Peyer's patch (tissue), 4 donors: ENCODE data around the gene ZNF516. TPM values are rescaled to one million over a fixed set of nuclear protein-coding genes. Genes with fewer than 3 reads are reported as not detected.
A peak's percentile ranks its signal among the peaks of the same experiment; 100 is the strongest.

Experiments
- DNase-seq, 3 donors: peaks; one replicate each; pipeline ENCODE4 v3.0.0-alpha.2; 2017 to 2019
- H3K27ac ChIP-seq, 4 donors: fragments of 200-600 bp; sonication (generic); one replicate each; pipeline ENCODE4 v1.5.1; 2016 to 2019
- H3K27me3 ChIP-seq, 2 donors: fragments of 200-600 bp; sonication (generic); one replicate each; pipeline ENCODE4 v1.5.1; 2019
- H3K36me3 ChIP-seq, 3 donors: fragments of 200-600 bp; sonication (generic); one replicate each; pipeline ENCODE4 v1.5.1; 2016 to 2019
- H3K4me1 ChIP-seq, 4 donors: fragments of 200-600 bp; sonication (generic); one replicate each; pipeline ENCODE4 v1.5.1; 2016 to 2019
- H3K4me3 ChIP-seq, 4 donors: fragments of 200-600 bp; sonication (generic); 1 replicate in 3 of 4; 2 replicates in 1 of 4; pipeline ENCODE4 v1.5.1; 2016 to 2019; ENCODE audit warnings: mild to moderate bottlenecking in 1 of 4
- H3K9me3 ChIP-seq, 4 donors: fragments of 200-600 bp; sonication (generic); one replicate each; pipeline ENCODE4 v1.5.1; 2016 to 2019; ENCODE audit warnings: mild to moderate bottlenecking in 1 of 4
- POLR2A ChIP-seq, 2 donors: fragments of 450-650 bp; IDR thresholded peaks; one replicate each; pipeline ENCODE4 v1.5.1; 2017; ENCODE audit warnings: antibody characterized with exemption in 2 of 2, mild to moderate bottlenecking in 2 of 2, moderate library complexity in 2 of 2
- total RNA-seq, 4 donors: library from RNA; depleted of rRNA; stranded (reverse); fragments of >200 nt; gene quantifications; one replicate each; pipeline ENCODE4 v1.1.0, GENCODE V29; 2016
- TF ChIP-seq, protein P1 (sequence below), 6 experiments: fragments of 450-650 bp in 4 of 6; fragments of 200-600 bp in 2 of 6; sonication (generic) in 1 of 6; IDR thresholded peaks; one replicate each; pipeline ENCODE4 v1.5.1; 2017 to 2019; ENCODE audit warnings: antibody characterized with exemption in 6 of 6, mild to moderate bottlenecking in 3 of 6, moderate library complexity in 1 of 6

The ZNF516 gene
- total RNA-seq, 4 donors from 2014 or later: 19.8 to 39.6 (median 25.7) TPM

DNA sequence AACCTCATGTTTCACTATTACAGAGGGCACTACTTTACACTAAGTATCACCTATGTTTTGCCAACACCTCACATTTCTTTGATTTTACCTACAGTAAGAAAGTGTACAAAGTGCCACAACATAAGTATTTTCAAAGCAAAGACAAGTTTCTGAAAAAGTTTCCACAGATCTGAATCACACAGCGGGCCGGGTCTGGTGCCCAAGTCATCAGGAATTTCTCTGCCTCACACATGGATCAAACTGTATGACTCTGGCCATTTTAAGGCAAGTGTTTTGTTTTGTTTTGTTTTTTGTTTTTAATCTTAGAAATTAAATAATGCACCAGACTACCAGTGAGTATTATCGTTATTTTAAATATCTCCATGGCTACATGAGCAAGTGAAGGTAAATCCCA, 73.4 kb downstream of the ZNF516 start:
- no peaks in the 10 kb centered on the region for H3K9me3 ChIP-seq
- DNase-seq: no peak
- H3K27me3 ChIP-seq: no peaks in the 10 kb centered on the region
- H3K36me3 ChIP-seq: no peaks in the 10 kb centered on the region
- no peaks in the 10 kb centered on the region for H3K4me1 ChIP-seq
- no peak for TF ChIP-seq POLR2A (IDR thresholded peaks at IDR 0.05)
- TF ChIP-seq, protein P1, sequence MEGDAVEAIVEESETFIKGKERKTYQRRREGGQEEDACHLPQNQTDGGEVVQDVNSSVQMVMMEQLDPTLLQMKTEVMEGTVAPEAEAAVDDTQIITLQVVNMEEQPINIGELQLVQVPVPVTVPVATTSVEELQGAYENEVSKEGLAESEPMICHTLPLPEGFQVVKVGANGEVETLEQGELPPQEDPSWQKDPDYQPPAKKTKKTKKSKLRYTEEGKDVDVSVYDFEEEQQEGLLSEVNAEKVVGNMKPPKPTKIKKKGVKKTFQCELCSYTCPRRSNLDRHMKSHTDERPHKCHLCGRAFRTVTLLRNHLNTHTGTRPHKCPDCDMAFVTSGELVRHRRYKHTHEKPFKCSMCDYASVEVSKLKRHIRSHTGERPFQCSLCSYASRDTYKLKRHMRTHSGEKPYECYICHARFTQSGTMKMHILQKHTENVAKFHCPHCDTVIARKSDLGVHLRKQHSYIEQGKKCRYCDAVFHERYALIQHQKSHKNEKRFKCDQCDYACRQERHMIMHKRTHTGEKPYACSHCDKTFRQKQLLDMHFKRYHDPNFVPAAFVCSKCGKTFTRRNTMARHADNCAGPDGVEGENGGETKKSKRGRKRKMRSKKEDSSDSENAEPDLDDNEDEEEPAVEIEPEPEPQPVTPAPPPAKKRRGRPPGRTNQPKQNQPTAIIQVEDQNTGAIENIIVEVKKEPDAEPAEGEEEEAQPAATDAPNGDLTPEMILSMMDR (IDR thresholded peaks at IDR 0.05): no peak
- H3K27ac ChIP-seq: no peak overlapping the region
- H3K4me3 ChIP-seq: no peak overlapping the region

DNA sequence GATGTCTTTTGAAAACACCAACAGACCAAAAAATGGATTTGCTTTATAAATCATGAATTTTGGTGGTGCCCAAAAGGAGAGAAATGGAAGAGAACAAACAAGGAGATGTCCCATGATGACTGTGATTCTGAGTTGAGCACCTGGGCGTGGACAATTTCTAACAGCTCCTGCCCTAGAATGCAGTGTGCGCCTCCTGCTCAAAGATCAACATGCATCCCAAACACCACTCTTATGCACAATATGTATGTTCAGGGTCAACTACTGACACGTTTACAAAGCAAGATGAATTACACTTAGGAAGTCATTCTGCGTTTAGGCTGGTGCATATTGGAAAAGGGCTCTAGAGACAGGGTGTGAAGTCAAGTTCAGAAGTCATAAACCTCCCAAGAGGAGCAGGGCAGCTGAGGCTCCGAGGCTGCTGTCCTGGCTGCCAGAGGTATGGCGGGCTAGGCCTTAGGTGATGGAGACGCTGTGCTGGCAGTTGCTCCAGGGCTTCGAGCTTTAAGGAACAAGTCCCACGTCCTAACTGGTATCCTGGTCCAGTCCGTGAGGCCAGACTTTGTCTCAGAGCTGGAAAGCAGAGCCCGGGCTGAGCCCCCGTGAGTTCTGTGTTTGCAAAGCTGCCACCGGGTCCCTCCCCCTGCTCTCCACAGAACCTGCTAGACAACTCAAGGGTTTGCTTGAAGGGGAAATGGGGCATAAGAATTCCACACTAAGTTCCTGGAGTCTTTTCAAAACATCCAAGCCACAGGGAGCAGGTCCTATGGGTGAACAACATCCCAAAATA, 74.0 kb downstream of the ZNF516 start:
- no peaks in the 10 kb centered on the region for H3K9me3 ChIP-seq
- no peak for TF ChIP-seq POLR2A (IDR thresholded peaks at IDR 0.05)
- TF ChIP-seq, protein P1 (IDR thresholded peaks at IDR 0.05): no peak
- H3K4me3 ChIP-seq: no peak overlapping the region
- no peaks in the 10 kb centered on the region for H3K27me3 ChIP-seq
- DNase-seq: peak in 1 of 3 donors; percentile 24
- no peaks in the 10 kb centered on the region for H3K36me3 ChIP-seq
- H3K27ac ChIP-seq: no peak overlapping the region
- no peaks in the 10 kb centered on the region for H3K4me1 ChIP-seq

DNA sequence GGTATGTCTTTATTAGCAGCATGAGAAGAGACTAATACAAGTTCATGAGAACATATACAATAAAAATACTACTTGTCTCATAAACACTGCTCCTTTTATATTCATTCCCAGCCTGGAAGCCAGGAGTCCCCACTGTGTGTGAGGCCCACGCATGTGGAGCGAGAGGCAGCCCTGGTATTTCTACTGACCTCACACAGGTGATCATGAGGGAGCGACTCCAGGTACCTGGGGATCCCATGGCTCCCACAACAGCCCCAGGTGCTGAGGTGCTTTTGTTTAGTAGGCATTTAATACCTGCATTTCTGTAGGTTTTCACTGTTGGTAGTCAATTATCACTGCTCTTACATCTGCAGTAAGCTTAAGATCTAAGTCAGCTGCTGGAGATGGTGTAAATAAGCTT, 75.2 kb downstream of the ZNF516 start:
- no peaks in the 10 kb centered on the region for H3K27me3 ChIP-seq
- no peaks in the 10 kb centered on the region for H3K9me3 ChIP-seq
- TF ChIP-seq, protein P1 (IDR thresholded peaks at IDR 0.05): no peak
- no peak for TF ChIP-seq POLR2A (IDR thresholded peaks at IDR 0.05)
- no peaks in the 10 kb centered on the region for H3K36me3 ChIP-seq
- no peaks in the 10 kb centered on the region for H3K4me1 ChIP-seq
- no peak overlapping the region for H3K27ac ChIP-seq
- H3K4me3 ChIP-seq: no peak overlapping the region
- no peak for DNase-seq

DNA sequence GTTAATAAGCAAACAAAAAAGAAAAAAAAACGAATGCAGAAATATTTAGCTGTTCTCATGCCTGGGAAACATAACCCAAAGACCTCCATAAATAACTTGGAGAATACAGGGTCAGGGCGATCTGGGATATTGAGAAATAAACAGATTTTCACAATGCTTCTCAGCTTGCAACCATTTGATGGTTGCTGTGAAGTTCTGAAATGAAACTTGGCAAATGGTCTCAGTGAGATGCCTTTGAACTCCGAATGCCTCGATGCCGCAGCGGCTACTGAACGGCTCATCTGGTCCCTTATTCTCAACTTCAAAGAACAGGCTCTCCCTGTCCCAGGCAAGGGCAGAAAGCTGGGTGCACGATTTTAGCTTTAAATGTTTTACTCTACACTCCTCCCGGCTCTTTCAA, 78.1 kb downstream of the ZNF516 start:
- Histone ChIP-seq H3K27me3 (no peaks in the 10 kb centered on the region), H3K27ac (peak overlapping the region in 1 of 4 donors; percentile 36), H3K4me1 (no peaks in the 10 kb centered on the region), H3K36me3 (no peaks in the 10 kb centered on the region), H3K9me3 (no peaks in the 10 kb centered on the region), H3K4me3 (no peak overlapping the region)
- no peak for TF ChIP-seq POLR2A (IDR thresholded peaks at IDR 0.05)
- TF ChIP-seq, protein P1 (IDR thresholded peaks at IDR 0.05): no peak
- peak in 1 of 3 donors; percentile 44 for DNase-seq

DNA sequence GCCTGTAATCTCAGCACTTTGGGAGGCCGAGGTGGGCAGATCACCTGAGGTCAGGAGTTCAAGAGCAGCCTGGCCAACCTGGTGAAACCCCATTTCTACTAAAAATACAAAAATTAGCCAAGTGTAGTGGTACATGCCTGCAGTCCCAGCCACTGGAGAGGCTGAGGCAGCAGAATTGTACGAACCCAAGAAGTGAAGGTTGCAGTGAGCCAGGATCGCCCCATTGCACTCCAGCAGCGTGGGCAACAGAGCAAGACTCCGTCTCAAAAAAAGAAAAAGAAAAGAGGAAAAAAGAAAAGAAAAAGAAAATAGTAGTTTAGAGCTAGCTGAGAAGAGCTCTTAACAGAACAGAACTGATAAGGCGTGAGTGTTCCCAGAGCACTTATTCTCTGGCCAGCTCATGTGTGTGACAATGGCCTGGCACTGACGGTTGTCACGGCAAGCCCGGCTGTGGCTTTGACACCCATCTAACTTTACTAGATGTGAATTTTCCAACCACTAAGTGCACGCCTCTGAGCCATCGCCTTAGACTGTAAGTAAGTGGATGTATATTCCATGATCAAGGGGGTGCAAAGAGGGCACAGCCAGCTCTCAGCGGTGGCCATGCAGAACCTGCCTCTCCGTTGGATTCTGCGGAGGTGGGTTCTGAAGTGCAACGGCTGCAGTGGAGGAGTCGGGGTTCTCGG, 80.0 kb downstream of the ZNF516 start:
- no peaks in the 10 kb centered on the region for H3K4me1 ChIP-seq
- DNase-seq: peak in 1 of 3 donors; percentile 24
- H3K27me3 ChIP-seq: no peaks in the 10 kb centered on the region
- no peak overlapping the region for H3K4me3 ChIP-seq
- no peaks in the 10 kb centered on the region for H3K36me3 ChIP-seq
- TF ChIP-seq POLR2A (IDR thresholded peaks at IDR 0.05): no peak
- TF ChIP-seq, protein P1 (IDR thresholded peaks at IDR 0.05): no peak
- H3K27ac ChIP-seq: no peak overlapping the region
- H3K9me3 ChIP-seq: no peaks in the 10 kb centered on the region
